ENCODE data around the gene RGS11. TPM values are rescaled to one million over a fixed set of nuclear protein-coding genes. Genes with fewer than 3 reads are reported as not detected.

The RGS11 gene
- total RNA-seq, 4 donors from 2014 or later, result 7.1 to 18.2 (median 11.0) TPM

DNA sequence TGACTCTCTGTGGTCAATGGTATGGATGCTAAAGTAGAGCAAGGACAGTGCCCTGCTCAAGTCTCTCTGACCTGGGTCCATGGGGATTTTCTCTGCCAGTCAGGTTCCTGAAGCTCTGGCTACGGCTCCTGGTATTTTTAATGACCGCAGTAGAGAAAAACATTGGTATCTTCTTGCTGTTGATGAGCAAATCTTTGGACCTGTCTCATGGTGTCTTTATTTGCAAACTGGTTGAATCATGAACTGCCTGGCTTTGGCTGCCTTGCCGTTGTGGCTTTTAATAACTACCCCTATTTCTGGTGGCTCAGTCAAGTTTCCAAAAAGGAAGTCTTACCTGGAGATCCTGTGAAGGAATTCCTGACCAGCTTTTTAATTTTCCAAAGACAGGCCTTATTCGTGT lies 32.4 kb downstream of the RGS11 start:
- no peak for DNase-seq (ENCODE audit: extremely low spot score)
- Histone ChIP-seq H3K4me3 (no peak overlapping the region), H3K9me3 (no peaks in the 10 kb centered on the region), H3K4me1 (peaks cover 11 to 37% (median 34%) of the 10 kb centered on the region in 4 donors), H3K27me3 (no peaks in the 10 kb centered on the region), H3K27ac (replicated peaks in 1 of 4) (peak overlapping the region in 2 of 4 donors; percentile 9 to 18), H3K36me3 (peaks cover 0 to 11% (median 3%) of the 10 kb centered on the region in 4 donors)
- intact Hi-C loops (cut with DNase I), result no loop called here
- WGBS, result 81% methylated on average over 4 of the region's 4 CpGs
- TF ChIP-seq, protein P1, sequence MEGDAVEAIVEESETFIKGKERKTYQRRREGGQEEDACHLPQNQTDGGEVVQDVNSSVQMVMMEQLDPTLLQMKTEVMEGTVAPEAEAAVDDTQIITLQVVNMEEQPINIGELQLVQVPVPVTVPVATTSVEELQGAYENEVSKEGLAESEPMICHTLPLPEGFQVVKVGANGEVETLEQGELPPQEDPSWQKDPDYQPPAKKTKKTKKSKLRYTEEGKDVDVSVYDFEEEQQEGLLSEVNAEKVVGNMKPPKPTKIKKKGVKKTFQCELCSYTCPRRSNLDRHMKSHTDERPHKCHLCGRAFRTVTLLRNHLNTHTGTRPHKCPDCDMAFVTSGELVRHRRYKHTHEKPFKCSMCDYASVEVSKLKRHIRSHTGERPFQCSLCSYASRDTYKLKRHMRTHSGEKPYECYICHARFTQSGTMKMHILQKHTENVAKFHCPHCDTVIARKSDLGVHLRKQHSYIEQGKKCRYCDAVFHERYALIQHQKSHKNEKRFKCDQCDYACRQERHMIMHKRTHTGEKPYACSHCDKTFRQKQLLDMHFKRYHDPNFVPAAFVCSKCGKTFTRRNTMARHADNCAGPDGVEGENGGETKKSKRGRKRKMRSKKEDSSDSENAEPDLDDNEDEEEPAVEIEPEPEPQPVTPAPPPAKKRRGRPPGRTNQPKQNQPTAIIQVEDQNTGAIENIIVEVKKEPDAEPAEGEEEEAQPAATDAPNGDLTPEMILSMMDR (IDR thresholded peaks at IDR 0.05), result no peak
- no peak for TF ChIP-seq POLR2AphosphoS5 (IDR thresholded peaks at IDR 0.05)
- no peak for TF ChIP-seq EP300 (IDR thresholded peaks at IDR 0.05)
- TF ChIP-seq POLR2A (IDR thresholded peaks at IDR 0.05; ENCODE audit: low read depth), result no peak

DNA sequence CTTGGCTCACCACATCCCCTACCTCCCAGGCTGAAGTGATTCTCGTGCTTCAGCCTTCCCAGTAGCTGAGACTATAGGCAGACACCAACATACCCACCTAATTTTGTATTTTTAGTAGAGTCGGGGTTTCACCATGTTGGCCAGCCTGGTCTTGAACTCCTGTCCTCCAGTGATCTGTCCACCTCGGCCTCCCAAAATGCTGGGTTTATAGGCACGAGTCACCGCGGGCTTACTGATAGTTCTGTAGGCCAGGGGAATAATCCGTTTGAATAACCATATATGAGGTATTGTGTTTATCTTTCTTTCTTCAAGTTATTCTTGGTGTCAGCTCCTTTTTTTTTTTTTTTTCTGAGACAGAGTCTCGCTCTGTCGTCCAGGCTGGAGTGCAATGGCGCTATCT lies 33.5 kb downstream of the RGS11 start:
- TF ChIP-seq POLR2AphosphoS5 (IDR thresholded peaks at IDR 0.05) (no peak), POLR2A (IDR thresholded peaks at IDR 0.05; ENCODE audit: low read depth) (no peak), EP300 (IDR thresholded peaks at IDR 0.05) (no peak)
- TF ChIP-seq, protein P1 (IDR thresholded peaks at IDR 0.05), result no peak
- H3K27me3 ChIP-seq, result no peaks in the 10 kb centered on the region
- H3K27ac ChIP-seq (replicated peaks in 1 of 4), result peak overlapping the region; percentile 28 to 50 (median 30)
- no peak overlapping the region for H3K4me3 ChIP-seq
- intact Hi-C loops (cut with DNase I), result no loop called here
- peaks cover 11 to 37% (median 34%) of the 10 kb centered on the region in 4 donors for H3K4me1 ChIP-seq
- peaks cover 0 to 11% (median 0%) of the 10 kb centered on the region in 4 donors for H3K36me3 ChIP-seq
- 62% methylated on average over 10 of the region's 10 CpGs for WGBS
- DNase-seq (ENCODE audit: extremely low spot score), result no peak
- no peaks in the 10 kb centered on the region for H3K9me3 ChIP-seq

DNA sequence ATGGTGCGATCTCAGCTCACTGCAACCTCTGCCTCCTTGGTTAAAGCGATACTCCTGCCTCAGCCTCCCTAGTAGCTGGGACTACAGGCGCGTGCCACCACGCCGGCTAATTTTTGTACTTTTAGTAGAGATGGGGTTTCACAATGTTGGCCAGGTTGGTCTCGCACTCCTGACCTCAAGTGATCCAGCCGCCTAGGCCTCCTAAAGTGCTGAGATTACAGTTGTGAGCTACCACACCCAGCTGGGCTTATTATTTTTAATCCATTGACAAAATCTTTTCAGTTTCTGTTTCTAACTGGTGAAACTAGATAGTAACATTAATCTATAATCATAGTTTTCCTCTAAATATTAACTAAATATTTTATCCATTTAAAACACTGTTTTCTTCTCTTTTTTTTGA lies 35.2 kb downstream of the RGS11 start:
- intact Hi-C loops (cut with DNase I), result no loop called here
- Histone ChIP-seq H3K27ac (replicated peaks in 1 of 4) (peak overlapping the region; percentile 2 to 60 (median 20)), H3K27me3 (no peaks in the 10 kb centered on the region), H3K4me1 (peaks cover 21 to 46% (median 42%) of the 10 kb centered on the region in 4 donors), H3K9me3 (no peaks in the 10 kb centered on the region), H3K4me3 (no peak overlapping the region), H3K36me3 (peaks cover 0 to 10% (median 0%) of the 10 kb centered on the region in 4 donors)
- 96% methylated on average over 8 of the region's 8 CpGs for WGBS
- DNase-seq (ENCODE audit: extremely low spot score), result no peak
- TF ChIP-seq, protein P1 (IDR thresholded peaks at IDR 0.05), result no peak
- TF ChIP-seq EP300 (IDR thresholded peaks at IDR 0.05) (no peak), POLR2A (IDR thresholded peaks at IDR 0.05; ENCODE audit: low read depth) (no peak), POLR2AphosphoS5 (IDR thresholded peaks at IDR 0.05) (no peak)

DNA sequence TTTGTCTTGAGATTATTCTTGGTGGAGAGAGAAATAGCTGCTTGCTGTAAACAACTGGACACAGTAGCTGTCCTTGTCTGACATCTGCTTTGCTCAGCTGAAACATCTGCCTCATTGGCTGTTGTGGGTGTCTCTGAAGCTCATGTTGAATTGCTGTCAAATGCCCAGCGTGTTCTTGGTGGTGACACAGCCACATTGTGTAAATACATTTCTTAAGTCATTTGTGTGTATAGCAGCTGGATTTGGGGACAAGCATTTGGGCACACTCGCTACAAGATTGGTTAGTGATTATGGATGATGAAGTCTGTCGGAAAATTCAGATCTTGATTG lies 35.8 kb downstream of the RGS11 start:
- Histone ChIP-seq H3K36me3 (peaks cover 0 to 10% (median 0%) of the 10 kb centered on the region in 4 donors), H3K9me3 (no peaks in the 10 kb centered on the region), H3K27me3 (no peaks in the 10 kb centered on the region), H3K4me1 (peaks cover 25 to 50% (median 45%) of the 10 kb centered on the region in 4 donors), H3K4me3 (no peak overlapping the region), H3K27ac (replicated peaks in 1 of 4) (peak overlapping the region in 2 of 4 donors; percentile 2 to 60)
- TF ChIP-seq EP300 (IDR thresholded peaks at IDR 0.05) (no peak), POLR2AphosphoS5 (IDR thresholded peaks at IDR 0.05) (no peak), POLR2A (IDR thresholded peaks at IDR 0.05; ENCODE audit: low read depth) (no peak)
- TF ChIP-seq, protein P1 (IDR thresholded peaks at IDR 0.05), result no peak
- intact Hi-C loops (cut with DNase I), result no loop called here
- no peak for DNase-seq (ENCODE audit: extremely low spot score)
- WGBS, result 75% methylated on average over 3 of the region's 3 CpGs
